ENCODE results near the gene KNCN.

The KNCN gene

DNA sequence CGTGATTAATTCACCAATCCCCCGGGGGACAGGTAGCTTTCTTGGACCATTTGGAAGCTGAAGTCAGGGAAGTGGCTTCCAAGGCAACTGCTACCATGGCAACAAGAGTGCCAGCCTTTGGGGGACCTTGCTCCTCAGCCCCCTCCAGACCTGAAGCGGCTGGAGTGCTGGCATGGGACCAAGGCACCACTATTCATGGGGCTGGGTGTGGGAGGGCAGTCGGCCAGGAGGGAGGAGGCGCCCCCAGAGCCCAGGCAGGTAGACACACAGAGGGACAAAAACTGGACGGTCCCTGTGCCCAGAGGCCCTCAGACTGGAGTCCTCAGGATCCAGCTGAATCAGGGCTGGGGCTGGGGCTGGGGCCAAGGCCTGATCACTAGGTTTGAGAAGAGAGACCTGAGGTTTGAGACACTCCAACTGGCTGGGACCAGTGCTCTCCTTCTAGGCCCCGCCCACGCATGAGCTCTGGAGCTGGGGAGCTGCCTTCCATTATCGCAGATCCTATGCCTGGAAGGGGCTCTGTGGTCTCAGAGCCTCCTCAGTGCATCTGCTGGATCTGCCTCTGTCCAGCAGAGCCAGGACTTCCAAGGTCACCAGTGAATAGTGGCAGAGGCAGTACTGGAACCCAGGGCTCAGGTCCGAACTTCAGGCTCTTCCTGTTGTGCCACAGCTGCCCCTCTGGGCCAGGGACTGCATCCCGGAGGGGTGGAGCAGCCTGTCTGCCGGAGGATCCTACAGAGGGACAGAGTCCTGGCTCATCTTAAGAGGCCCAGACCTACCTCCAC is 3.3 kb upstream of the KNCN start:
- ChIA-PET POLR2A (no interaction called here), CTCF (no interaction called here)
- TF ChIP-seq LEF1 (IDR thresholded peaks at IDR 0.05; ENCODE audit: borderline replicate concordance) (no peak), SUZ12 (IDR thresholded peaks at IDR 0.05) (no peak), NFRKB (IDR thresholded peaks at IDR 0.05) (no peak), ELF4 (IDR thresholded peaks at IDR 0.05) (no peak), BHLHE40 (IDR thresholded peaks at IDR 0.05; ENCODE audit: borderline replicate concordance) (no peak), ZNF384 (IDR thresholded peaks at IDR 0.05) (no peak), SP1 (IDR thresholded peaks at IDR 0.05) (no peak), FOXK2 (IDR thresholded peaks at IDR 0.05) (no peak), L3MBTL2 (conservative IDR thresholded peaks at IDR 0.05) (no peak), FOXM1 (IDR thresholded peaks at IDR 0.05; ENCODE audit: borderline replicate concordance) (no peak), FOXA1 (IDR thresholded peaks at IDR 0.05) (no peak), TARDBP (IDR thresholded peaks at IDR 0.05) (no peak), HDGF (IDR thresholded peaks at IDR 0.05; ENCODE audit: borderline replicate concordance) (no peak), ARNT (IDR thresholded peaks at IDR 0.05) (no peak), CTBP1 (IDR thresholded peaks at IDR 0.05; ENCODE audit: borderline replicate concordance) (no peak)
- TF ChIP-seq, protein P1, sequence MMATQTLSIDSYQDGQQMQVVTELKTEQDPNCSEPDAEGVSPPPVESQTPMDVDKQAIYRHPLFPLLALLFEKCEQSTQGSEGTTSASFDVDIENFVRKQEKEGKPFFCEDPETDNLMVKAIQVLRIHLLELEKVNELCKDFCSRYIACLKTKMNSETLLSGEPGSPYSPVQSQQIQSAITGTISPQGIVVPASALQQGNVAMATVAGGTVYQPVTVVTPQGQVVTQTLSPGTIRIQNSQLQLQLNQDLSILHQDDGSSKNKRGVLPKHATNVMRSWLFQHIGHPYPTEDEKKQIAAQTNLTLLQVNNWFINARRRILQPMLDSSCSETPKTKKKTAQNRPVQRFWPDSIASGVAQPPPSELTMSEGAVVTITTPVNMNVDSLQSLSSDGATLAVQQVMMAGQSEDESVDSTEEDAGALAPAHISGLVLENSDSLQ (IDR thresholded peaks at IDR 0.05), result no peak
- DNase-seq (ENCODE audit: extremely low spot score), result no peak

DNA sequence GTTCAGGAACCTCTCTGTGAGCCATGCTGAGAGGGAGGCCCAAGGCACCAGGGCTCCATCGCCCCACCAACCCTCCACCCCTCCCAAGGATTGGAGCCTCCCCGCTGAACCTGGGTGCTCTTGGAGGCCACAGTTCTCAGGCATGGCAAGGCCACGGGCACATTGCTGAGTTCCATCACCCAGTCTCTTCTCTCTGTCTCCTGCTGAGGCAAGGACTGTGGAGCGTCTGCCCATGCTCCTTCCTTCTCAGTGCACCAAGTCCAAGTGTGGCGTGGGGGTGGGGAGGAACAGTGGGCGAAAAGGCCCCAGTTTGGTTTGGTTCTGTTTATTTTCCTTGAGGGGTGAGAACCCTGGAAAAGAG is 2.8 kb upstream of the KNCN start:
- no peak for TF ChIP-seq FOXM1 (IDR thresholded peaks at IDR 0.05; ENCODE audit: borderline replicate concordance)
- TF ChIP-seq TARDBP (IDR thresholded peaks at IDR 0.05), result no peak
- TF ChIP-seq, protein P1 (IDR thresholded peaks at IDR 0.05), result no peak
- TF ChIP-seq FOXA1 (IDR thresholded peaks at IDR 0.05), result no peak
- TF ChIP-seq FOXK2 (IDR thresholded peaks at IDR 0.05), result no peak
- no peak for TF ChIP-seq HDGF (IDR thresholded peaks at IDR 0.05; ENCODE audit: borderline replicate concordance)
- no peak for TF ChIP-seq L3MBTL2 (conservative IDR thresholded peaks at IDR 0.05)
- no peak for TF ChIP-seq BHLHE40 (IDR thresholded peaks at IDR 0.05; ENCODE audit: borderline replicate concordance)
- TF ChIP-seq NFRKB (IDR thresholded peaks at IDR 0.05), result no peak
- no peak for TF ChIP-seq LEF1 (IDR thresholded peaks at IDR 0.05; ENCODE audit: borderline replicate concordance)
- no peak for TF ChIP-seq ELF4 (IDR thresholded peaks at IDR 0.05)
- TF ChIP-seq SUZ12 (IDR thresholded peaks at IDR 0.05), result no peak
- TF ChIP-seq SP1 (IDR thresholded peaks at IDR 0.05), result no peak
- TF ChIP-seq CTBP1 (IDR thresholded peaks at IDR 0.05; ENCODE audit: borderline replicate concordance), result no peak
- TF ChIP-seq ARNT (IDR thresholded peaks at IDR 0.05), result no peak
- TF ChIP-seq ZNF384 (IDR thresholded peaks at IDR 0.05), result no peak
- ChIA-PET CTCF (no interaction called here), POLR2A (no interaction called here)
- no peak for DNase-seq (ENCODE audit: extremely low spot score)

DNA sequence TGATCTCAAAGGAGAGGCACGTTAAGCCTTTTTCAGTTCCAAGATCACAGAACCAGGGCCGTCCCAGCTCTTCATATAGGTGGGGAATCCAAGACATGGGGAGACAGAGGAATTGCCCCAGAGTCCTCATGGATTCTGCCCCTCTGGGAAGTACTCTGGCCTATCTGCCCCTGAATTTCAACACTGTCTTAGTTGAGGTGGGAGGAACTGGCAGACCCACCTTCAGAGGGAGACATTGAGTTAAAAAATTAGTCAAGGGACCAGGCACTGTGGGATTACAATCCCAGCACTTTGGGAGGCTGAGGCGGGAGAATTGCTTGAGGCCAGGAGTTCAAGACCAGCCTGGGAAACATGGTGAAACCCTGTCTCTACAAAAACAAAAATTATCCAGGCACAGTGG is 2.1 kb upstream of the KNCN start:
- no peak for TF ChIP-seq FOXK2 (IDR thresholded peaks at IDR 0.05)
- ChIA-PET POLR2A (no interaction called here), CTCF (interaction anchor here (0.6 to 0.9 kb wide), 2 partner anchors 43 to 51 kb away, joined by 3 read pairs; partner anchors contain the start of gene MKNK1)
- DNase-seq (ENCODE audit: extremely low spot score), result no peak

DNA sequence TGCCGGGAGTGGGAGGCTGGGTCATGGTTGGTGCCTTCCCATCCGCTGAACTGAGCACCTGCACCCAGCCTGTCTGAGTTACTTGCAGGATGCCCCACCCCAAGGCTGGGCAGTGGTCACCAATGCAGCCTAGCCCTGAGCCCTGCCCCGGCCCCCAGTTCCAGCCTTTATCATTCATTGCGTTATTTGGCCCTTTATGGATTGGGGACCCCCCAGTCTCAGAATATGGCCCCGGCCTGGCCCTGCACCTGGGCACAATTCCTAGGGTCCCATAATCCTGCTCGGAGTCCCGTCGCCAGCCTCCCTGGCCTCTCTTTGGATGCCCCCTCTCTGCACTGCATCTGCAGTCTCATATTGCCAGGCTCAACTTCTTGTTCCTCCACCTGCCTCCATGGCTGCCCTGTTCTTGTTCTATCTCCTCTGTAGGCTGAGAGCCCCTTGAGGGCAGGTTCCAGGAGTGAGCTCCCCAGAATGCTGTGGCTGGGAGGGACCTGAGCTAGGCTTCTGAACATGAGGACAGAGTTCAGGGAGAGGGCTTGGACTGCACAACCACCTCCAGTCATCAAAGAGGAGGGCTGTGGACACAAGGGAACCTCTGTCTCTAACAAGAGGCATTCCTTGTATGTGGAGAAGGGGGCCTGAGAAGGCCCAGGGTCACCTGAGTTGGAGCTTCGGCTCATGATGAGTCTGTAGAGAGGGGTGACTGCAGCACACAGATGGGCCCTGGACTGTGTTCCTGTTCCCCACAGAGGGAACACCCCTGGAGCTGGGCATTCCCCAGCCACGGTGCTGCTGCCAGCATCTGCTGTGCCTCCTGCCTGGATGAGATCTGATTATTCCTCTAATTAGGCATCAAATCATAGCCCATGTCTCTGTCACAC is 1.1 kb upstream of the KNCN start:
- no peak for DNase-seq (ENCODE audit: extremely low spot score)
- ChIA-PET POLR2A (no interaction called here), CTCF (interaction anchor here (0.6 to 0.9 kb wide), 2 partner anchors 52 to 252 kb away, joined by 3 read pairs; partner anchors contain the start of gene MKNK1)
- TF ChIP-seq, protein P1 (IDR thresholded peaks at IDR 0.05), result no peak

DNA sequence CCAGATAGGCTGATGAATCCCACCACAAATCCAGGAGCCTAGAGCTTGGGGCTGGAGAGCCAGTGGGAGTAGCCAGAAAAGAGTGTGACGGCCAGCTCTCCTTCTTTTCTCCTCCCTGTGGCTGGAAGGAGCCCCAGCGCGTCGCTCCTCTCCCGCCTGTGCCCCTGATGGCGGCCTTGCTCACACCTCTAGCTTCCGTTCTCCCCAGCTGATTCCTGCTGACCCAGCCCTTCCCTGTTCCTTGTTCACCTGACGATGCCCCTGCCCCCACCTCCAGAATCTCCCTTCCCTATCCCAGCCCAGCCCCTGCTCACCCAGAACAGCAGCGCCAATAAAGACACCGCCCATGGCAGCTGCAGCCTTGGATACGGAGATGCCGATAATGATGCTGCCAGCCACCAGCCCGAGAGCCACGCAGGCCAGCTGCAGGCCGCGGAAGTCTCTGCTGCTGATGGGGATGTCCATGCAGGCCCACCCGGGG is 656 bp downstream of the KNCN start:
- ChIA-PET CTCF (interaction anchor here (0.6 to 1.3 kb wide), 2 partner anchors 22 to 174 kb away, joined by 3 to 4 read pairs; no protein-coding TSS in a partner anchor), POLR2A (interaction anchor here (0.9 kb wide), 1 partner anchor 53 kb away, joined by 4 read pairs; the partner anchor contains the start of gene MKNK1)
- no peak for TF ChIP-seq TARDBP (IDR thresholded peaks at IDR 0.05)
- no peak for TF ChIP-seq FOXK2 (IDR thresholded peaks at IDR 0.05)
- TF ChIP-seq ELF4 (IDR thresholded peaks at IDR 0.05), result no peak
- no peak for TF ChIP-seq LEF1 (IDR thresholded peaks at IDR 0.05; ENCODE audit: borderline replicate concordance)
- TF ChIP-seq FOXA1 (IDR thresholded peaks at IDR 0.05), result no peak
- no peak for TF ChIP-seq SUZ12 (IDR thresholded peaks at IDR 0.05)
- no peak for TF ChIP-seq CTBP1 (IDR thresholded peaks at IDR 0.05; ENCODE audit: borderline replicate concordance)
- no peak for DNase-seq (ENCODE audit: extremely low spot score)

All from HEK293T (cell line).